ENCODE results near the gene SGCA.

DNA sequence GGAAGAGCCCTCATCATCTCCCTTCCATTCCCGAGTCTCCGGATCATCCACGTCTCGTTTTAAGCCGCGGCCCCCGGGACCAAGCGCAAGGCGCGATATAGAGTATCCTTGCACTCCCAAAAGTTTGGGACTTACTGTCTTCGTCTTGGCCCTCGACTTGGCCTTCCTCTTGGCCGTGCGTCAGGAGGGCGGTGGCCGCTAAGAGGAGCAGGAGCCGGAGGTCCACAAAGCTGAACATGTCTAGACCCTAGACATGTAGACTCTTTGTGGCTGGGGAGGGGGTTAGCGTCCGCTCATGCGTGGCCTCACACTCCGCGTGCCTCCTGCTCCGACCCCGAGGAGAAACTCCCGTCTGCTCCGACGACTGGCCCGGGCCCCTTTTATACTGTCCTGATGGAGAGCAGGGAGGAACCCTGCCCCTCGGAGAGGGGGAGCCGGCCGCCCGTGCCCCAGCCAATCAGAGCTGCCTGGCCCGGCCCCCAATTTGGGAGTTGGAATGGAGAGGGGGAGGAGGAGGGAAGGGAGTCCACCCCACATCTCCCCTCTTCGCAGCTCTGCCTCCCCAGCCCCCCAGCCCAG is 35.6 kb downstream of the SGCA start, which contains the start of gene COL1A1:
- TF ChIP-seq, protein P1, sequence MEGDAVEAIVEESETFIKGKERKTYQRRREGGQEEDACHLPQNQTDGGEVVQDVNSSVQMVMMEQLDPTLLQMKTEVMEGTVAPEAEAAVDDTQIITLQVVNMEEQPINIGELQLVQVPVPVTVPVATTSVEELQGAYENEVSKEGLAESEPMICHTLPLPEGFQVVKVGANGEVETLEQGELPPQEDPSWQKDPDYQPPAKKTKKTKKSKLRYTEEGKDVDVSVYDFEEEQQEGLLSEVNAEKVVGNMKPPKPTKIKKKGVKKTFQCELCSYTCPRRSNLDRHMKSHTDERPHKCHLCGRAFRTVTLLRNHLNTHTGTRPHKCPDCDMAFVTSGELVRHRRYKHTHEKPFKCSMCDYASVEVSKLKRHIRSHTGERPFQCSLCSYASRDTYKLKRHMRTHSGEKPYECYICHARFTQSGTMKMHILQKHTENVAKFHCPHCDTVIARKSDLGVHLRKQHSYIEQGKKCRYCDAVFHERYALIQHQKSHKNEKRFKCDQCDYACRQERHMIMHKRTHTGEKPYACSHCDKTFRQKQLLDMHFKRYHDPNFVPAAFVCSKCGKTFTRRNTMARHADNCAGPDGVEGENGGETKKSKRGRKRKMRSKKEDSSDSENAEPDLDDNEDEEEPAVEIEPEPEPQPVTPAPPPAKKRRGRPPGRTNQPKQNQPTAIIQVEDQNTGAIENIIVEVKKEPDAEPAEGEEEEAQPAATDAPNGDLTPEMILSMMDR (optimal IDR thresholded peaks at IDR 0.05 in 1 of 3, IDR thresholded peaks at IDR 0.05 in 1 of 3, conservative IDR thresholded peaks at IDR 0.05 in 1 of 3; ENCODE audit: extremely low read depth in 1 of 3, insufficient read depth in 2 of 3, low read length in 3 of 3): no peak
- TF ChIP-seq EZH2 (IDR thresholded peaks at IDR 0.05; ENCODE audit: low read length): peak; percentile 50

Measured in keratinocyte (primary cell).